Activated T-cell treated with anti-CD3 and anti-CD28 coated beads, Interleukin-2, amount 50 U/mL, for 1 hour (primary cell): ENCODE data around the gene JPH3.

Source experiments
- DNase-seq: peaks from one replicate; pipeline ENCODE4 v3.0.0-alpha.2; 2020

Gene JPH3

DNA sequence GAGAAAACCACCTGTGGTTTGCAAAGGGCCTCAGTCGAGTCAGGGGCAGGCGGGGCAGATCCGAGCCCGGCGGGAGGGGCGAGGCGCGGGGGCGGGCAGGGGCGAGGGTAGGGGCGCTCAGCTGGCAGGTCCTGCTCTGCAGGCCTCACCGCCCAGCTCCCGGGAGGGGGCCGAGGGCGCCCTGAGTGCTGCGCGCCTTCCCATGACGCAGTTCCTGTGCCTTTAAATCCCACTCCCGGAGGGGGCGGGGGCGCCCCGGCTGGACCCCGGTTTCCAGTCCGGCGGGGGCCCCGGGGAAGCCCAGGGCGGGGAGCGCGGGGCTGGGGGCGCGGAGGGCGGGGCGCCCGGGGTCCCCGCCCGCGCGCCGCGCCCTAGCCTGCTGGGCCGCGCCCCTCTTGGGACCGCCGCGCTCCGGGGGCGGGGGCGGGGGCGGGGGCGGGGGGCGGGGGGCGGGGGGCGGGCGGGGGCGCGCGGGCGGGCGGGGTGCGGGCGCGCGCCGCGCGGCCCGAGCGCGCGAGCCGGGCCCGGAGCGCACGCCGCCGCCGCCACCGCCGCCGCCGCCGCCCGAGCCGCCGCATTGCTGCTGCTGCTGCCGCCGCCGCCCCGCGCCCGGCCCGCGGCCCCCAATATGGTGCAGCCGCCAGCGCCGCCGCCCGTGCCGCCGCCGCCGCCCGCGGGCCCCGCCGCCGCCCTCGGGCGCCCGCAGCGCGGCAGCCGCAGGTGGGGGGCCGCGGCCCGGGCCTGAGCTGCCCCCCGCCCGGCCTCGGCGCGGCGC lies at the start of gene JPH3:
TSS of gene JPH3 (plus strand) at position 508 of the 775 bp plus-strand sequence. CDS start 639 bp downstream, outside the sequence.
- DNase-seq = no peak

DNA sequence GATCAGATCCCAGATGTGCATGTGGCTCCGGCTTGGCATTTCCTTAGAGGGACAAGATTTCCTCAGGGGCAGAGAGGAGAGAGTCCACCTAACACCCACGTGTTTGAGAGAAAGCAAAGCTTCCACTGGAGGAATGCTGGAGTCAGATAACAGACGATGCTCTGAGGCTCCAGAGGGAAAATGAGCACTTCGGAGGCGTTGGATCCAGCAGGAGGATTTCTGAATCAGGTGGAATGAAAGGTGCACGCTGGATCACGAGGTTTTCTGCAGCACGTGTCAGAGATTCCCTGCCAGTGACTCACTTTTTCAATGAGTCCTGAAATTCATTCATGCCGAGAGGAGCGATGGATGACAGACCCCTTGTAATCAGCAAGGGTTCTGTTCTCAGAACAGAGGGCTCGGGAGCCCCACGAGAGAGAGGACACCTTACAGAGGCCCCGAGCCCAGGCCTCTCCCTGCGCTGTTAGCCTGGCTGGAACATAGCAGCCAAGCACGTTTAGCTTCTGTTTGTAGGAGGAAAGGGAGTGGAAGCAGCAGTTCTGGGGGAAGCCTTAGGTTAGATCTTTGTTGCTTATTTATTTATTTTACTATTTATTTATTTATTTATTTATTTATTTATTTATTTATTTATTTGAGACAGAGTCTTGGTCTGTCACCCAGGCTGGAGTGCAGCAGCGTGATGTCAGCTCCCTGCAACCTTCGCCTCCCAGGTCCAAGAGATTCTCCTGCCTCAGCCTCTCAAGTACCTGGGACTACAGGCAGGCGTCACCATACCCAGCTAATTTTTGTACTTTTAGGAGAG lies 49.3 kb upstream of the JPH3 start:
- DNase-seq = no peak

DNA sequence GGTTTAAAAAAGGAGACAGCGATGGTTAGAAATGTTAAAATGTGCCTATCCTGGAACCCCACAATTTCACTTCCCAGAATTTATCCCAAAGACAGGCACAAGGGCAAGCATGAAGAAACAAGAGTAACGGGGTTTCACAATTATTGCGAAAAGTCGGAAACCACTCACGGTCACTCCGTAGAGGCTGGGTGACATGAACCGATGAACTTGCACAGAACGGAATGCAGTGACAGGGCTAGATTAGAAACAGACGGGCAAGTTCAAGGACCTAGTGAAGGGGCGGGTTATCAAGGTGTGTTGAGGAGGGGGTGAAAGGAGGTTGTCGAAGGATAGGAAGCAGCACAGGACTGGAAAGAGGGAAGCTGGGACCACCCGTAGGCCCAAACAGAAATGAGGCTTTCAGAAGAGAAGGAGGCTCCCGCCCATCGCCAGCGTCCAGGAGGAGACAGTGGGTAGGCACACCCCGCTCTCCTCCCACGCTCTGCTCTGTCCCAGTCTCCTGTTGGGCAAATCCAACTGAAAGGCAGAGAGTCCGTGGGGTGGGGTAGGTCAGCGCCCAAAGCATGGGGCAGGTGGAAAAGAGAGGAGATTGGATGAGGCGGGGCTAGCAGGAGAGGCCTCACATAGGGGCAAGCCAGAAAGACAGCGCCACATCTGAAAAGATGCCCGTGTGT lies 47.4 kb upstream of the JPH3 start:
- no peak for DNase-seq

DNA sequence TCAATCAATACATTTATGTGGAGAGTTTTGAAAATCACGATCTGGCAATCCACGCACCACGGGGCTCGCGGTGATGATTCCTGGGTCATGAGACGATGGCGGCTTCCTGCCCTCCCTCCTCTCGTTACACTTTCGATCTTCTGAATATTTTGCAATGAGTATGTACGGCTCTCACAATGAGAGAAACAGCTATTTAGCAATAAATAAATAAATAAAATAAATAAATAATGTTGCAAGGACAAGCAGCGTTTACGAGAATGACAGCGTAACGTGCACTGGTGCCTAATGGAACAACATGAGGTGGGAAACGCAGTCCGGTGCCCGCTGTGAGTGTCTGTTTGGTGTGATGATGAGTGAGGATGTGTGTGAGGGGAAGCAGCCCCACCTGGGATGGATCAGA lies 46.7 kb upstream of the JPH3 start:
- DNase-seq = no peak

DNA sequence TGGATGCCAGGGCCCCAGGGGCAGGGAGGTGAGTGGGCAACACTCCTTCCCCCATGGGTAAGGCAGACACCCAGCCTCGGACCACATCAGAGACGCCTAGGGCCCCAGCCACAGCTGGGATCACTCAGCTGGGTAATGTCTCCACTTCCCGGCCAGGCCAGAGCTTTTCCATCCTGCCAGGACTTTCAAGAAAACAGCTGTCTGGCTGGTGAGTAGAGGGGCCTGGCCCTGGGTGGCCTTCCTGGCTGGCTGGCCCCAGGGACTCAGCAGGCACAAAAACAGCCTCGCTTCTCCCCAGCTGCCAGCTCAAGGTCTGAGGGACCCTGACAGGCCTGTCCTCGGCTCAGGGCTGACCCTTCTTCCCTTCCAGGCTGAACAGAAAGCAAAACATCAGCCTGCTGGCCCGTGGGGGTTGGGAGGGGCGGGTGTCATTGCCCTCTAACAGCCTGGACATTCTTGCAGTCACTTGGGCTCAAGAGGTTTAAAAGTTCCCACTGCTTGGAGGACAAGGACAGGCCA lies 45.3 kb upstream of the JPH3 start:
- no peak for DNase-seq

DNA sequence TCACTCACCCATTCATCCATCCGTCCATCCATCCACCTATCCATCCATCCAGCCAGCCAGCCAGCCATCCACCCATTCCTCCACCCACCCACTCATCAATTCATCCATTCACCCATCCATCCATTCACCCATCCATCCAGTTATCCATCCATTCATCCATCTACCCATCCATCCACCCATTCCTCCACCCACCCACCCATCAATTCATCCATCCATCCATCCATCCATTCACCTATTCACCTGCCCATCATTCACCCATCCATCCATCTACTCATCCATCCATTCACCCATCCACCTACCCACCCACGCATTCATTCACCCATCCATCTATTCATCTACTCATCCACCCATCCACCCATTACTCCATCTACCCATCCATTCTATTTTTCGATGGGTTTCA lies 43.6 kb upstream of the JPH3 start:
- no peak for DNase-seq

DNA sequence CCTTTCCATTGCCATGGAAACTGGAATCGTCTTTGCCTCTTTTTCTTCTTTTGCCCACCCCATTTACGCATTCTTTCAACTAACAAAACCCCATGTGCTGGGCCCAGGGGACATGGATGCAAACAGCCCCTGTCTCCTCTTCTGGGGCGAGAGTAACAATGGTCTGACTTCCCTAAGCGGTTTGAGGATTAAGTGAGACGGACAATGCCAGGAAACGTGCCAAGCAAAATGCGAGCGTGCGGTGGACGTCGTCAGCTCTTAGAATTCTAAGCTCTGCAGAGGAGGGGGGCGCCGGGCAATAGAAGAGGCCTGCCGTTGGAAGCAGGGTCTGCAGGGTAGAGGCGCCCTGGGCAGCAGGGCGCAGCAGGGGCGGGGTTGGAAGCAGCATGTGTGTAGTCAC lies 42.4 kb upstream of the JPH3 start:
- DNase-seq = no peak

DNA sequence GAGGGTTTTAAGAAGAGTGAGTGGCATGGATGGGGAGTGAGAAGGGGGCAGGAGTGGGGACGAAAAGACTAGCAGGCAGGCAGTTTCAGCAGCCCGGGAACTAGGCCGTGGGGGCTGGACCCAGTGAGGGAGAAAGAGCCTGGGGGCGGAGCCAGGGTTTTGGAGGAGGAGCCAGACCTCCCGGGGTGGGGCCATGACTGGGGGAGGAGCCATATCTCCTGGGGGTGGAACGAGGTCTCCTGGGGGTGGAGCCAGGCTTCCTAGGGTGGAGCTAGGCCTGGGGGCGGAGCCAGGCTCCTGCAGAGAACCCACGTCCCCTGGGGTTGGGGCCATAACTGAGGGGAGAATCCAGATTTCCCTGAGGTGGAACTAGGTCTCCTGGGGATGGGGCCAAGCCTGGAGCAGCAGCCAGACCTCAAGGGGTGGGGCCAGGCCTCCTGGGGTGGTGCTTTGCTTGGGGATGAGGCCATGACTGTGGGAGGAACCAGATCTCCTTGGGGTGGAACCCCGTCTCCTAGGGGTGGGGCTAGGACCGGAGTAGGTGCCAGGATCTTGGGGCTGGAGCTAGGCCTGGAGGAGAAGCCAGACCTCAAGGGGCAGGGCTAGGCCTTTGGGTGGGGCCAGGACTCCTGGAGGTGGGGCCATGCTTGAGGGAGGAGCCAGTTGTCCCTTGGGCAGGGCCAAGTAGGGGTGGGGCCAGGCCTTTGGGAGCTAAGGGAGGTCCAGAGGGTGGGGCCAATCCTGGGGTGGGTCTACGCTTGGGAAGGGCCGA lies 41.7 kb upstream of the JPH3 start:
- DNase-seq = peak; percentile 23

DNA sequence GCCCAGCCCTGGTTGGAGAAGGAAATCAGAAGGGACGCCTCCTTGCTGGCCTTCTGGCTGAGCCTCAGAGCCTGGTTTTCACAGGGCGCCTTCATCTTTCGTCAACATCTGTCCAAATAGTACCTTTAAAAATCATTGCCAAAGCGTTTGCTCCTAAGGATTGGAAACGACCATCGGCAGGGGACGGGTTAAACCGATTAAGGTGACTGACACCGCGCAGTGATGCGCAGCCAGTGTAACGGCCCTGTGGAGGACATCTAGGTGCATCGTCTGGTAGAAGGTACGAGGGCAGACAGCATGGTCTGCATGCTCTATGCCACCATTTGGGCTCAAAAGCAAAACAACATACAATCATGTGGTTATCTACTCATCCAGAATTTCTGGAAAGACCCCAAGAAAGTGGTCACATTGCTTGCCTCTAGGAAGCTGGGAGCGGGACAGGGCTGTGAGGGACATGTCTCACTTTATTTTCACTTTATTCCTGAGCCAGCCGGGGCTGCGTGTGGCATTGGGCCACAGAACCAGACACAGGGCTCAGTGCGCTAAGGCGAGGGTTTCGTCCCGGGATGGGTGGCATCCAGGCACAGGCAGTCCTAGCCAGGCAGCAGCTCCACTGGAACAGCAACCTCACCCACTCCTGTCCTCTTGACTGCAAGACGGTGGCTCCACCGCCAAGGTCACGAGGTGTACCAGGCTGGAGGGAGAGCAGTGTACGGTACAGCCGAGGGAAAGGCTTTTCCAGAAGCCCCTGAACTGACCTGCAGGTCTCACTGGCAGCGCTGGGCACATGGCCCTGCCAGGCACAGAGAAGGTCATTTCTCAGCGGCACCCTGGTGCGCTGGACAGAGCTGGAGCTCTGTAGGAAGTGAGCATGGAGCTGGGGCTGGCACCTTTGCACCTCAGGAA lies 40.9 kb upstream of the JPH3 start:
- no peak for DNase-seq

DNA sequence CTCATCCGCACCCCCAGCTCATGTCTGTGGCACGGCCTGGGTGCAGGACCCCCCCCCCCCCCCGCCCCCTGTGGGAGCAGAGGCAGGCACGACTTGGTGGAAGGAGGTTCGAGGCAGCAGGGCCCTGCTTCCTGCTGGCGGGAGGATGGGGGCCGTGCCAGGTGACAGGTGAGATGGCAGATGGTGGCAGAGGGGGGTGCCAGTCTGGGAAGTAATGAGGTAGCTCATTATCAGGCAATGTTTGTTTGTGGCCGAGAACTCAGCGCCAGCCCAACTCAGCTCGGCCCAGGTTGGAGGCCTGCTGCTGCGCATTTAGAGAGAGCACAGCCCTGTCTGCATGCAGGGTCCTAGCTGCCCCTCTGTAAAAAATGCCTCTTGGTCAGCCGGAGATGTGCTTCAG lies 40.1 kb upstream of the JPH3 start:
- no peak for DNase-seq

DNA sequence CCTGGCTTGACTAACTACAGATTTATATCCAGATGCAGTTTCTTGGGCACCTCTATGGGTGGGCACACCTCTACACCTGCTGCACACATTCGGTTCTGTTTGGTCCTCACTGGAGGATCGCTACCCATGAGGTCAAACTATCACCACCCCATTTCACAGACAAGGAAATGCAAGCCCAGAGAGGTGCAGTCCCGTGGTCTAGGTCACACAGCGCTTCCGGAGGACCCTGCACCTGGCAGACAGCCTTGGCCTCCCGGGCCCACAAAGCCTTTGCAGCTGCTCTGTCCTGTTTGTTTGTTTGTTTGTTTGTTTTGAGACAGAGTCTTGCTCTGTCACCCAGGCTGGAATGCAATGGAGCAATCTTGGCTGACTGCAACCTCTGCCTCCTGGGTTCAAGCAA lies 39.3 kb upstream of the JPH3 start:
- DNase-seq = no peak

DNA sequence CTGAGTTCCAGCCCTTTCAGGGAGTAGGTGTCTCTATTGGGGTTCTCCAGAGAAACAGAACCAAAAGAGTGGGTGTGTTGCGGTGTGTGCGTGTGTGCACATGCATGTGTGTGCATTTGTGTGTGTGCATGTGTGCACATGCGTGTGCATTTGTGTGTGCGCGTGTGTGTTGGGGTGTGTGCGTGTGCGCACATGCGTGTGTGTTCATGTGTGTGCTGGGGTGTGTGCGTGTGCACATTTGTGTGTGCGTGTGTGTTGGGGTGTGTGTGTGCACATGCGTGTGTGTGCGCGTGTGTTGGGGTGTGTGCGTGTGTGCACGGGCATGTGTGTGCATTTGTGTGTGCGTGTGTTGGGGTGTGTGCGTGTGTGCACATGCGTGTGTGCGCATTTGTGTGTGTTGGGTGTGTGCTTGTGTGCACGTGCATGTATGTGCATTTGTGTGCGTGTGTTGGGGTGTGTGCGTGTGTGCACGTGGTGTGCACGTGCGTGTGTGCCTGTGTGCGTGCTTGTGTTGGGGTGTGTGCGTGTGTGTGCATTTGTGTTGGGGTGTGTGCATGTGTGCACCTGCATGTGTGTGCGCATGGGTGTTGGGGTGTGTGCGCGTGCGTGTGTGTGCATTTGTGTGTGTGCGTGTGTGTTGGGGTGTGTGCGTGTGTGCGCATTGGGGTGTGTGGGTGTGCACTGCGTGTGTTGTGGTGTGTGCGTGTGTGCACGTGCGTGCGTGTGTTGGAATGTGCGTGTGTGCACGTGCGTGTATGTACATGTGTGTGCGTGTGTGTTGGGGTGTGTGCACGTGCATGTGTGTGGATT lies 38.4 kb upstream of the JPH3 start:
- no peak for DNase-seq

DNA sequence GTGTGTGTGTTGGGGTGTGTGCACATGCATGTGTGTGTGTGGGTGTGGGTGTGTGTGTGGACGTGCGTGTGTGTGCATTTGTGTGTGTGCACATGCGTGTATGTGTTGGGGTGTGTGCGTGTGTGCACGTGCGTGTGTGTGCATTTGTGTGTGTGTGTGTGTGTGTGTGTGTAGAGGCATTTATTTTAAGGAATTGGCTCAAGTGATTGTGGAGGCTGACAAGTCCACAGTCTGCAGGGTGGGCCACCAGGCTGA lies 37.9 kb upstream of the JPH3 start:
- no peak for DNase-seq

DNA sequence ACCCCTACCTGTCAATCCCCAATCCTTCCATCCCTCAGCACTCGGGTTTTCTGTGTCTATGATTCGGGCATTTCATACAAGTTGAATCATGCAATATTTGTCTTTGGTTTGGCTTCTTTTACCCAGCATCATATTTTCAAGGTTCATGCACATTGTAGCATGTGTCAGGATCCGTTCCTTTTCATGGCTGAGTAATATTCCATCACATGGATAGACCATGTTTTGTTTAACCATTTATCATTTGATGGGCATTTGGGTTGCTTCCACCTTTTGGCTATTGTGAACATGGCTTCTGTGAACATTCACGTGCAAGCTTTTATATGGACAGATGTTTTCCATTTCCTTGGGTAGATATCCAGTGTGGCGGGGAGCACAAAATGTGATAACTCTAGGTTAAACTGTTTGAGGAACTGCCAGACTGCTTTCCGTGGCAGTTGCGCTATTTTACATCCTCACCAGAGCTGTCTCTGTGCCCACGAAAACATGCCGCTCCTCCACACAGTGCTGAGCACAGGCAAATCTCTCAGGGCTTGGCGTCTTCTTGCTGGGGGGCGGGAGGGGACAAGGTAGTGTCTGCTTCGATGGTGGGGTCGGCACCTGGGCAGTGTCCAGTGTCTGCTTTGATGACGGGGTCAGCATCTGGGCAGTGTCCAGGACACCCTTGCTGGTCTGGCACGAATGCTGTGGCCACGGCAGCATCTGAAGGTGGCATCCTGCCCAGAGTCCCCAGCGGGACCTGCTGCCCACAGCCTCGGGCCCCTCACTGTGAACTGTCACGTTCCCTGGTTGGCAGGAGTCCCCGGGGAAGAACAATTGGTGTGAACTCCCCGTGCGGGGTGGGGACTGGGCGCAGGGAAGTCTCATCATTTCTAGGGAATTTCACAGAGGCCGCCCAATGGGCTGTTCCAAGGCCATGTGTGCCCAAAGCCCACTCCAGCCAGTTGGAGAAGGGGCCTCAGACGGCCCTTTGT lies 32.4 kb upstream of the JPH3 start:
- DNase-seq = no peak

DNA sequence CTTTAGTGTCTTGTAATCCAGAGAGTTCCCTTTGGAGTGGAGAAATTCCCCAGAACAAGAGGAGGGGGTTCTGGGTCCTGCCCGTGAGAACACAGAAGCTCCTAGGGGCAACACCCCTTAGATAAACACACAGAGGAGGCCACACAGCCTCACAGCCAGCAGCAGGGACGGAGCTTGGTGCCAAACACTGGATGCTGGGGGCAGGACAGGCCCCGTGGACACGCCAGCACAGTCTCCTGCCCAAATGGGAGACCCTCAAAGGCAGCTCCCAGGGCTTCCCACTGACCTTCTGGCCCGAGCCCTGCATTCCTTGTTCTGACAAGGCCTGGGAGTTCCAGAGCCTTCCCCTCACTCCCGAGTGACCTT lies 31.8 kb upstream of the JPH3 start:
- DNase-seq = no peak

DNA sequence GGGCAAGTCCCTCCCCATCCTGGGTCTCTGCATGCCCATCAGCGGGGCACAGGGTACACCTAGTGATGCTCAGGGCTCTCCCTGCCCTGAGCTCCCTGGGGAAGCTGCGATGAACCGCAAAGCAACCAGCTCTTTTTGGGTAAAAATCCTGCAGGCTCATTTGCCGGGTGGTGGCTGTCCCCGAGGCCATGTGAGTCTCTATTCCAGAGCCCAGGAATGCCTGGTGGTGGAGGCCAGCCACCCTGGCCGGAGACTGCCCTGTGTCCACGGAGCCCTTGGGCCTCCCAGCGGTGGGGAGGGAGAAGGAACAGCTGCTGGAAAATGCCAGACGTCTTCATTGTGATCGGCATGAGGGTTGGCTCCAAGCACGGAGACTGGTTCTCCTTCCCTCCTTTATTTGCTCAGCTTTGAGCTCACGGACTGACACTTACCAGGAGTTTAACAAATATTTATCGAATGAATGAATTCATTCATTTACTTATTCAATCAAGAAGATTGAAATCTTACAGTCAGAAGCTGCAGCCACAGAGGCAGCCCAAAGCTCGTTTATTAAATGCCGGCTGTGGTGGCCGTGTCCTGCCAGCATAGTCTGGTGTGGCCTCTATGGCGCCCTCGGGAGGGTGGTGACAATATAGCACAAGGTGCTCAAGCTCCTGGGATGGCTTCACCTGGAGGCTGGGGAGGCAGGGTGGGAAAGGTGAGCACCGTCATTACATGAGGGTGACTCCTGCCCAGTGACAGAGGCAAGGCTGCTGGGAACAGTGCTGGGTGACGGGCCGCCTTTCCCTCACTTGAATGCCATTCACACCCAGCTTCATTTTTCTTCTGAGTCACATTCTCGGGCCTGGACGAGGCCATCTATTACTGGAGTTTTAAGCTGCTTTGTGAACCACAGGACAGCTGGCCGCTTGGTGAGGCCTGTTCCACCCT lies 31.1 kb upstream of the JPH3 start:
- DNase-seq = no peak

DNA sequence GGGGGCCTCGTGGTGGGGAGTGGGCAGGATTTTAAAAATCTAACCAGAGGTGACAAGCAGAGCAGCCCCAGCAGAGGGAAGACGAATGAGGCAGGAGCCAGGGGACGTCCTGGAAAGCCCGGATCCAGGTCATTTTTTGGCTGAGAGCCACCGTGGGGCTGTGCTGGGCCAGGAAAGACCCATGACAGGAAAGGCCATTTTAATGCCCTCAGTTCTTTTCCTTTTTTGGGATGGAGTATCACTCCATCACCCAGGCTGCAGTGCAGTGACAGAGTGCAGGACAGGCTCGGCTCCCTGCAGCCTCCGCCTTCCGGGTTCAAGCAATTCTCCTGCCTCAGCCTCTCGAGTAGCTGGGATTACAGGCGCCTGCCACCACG lies 30.5 kb upstream of the JPH3 start:
- DNase-seq = no peak

DNA sequence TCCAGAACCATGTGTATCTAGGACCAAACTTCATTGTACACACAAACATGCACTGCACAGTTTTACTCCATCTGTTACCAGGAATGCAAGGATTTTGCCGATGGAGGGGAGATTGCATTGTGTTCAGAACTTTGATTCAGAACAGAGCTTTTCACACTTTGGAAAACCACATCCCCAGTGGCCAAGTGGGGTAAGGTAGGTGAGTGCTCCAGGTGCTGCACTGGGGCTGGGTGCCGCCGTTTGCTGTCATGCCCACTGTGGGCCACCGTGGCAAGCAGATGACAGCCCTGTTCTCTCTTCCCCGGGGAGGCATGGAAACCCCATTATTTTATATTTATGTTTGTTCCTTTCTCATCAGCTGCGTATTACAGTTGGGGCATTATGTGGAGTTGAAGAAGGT lies 29.3 kb upstream of the JPH3 start:
- DNase-seq = no peak
